HEK293T (cell line): Measurements from ENCODE around the gene PTP4A2.

Source experiments
- BHLHE40 ChIP-seq: fragments of 450-650 bp; IDR thresholded peaks from 2 replicates; pipeline ENCODE4 v1.6.1; 2016; ENCODE audit warnings: mild to moderate bottlenecking, moderate library complexity, borderline replicate concordance
- FOXK2 ChIP-seq: fragments of 450-650 bp; IDR thresholded peaks from 2 replicates; pipeline ENCODE4 v1.6.1; 2016; ENCODE audit warnings: mild to moderate bottlenecking
- LEF1 ChIP-seq: fragments of 450-650 bp; IDR thresholded peaks from 2 replicates; pipeline ENCODE4 v1.6.1; 2017; ENCODE audit warnings: mild to moderate bottlenecking, borderline replicate concordance
- NFRKB ChIP-seq: fragments of 450-650 bp; IDR thresholded peaks from 2 replicates; pipeline ENCODE4 v1.6.1; 2016; ENCODE audit warnings: mild to moderate bottlenecking, moderate library complexity
- SUZ12 ChIP-seq: fragments of 450-650 bp; IDR thresholded peaks from 2 replicates; pipeline ENCODE4 v1.6.1; 2016; ENCODE audit warnings: mild to moderate bottlenecking
- ZNF384 ChIP-seq: fragments of 450-650 bp; IDR thresholded peaks from 2 replicates; pipeline ENCODE4 v1.6.1; 2016

GRCh38 chr1:31919591-31919990, 18.6 kb downstream of the PTP4A2 start:
- no peak for TF ChIP-seq SUZ12
- TF ChIP-seq ZNF384, result no peak
- TF ChIP-seq BHLHE40, result no peak
- no peak for TF ChIP-seq LEF1
- TF ChIP-seq FOXK2, result no peak
- TF ChIP-seq NFRKB, result no peak
